Fibroblast of lung (primary cell): ENCODE data around the gene FAM3D. TPM values are rescaled to one million over a fixed set of nuclear protein-coding genes. Genes with fewer than 3 reads are reported as not detected.

Experiments
- DNase-seq, 2 donors: peaks; one replicate each; pipeline versions ENCODE4 v3.0.0 to v3.0.0-alpha.2; 2010; ENCODE audit warnings: low read depth in 2 of 2
- H2AFZ ChIP-seq: 2 replicates; pipeline ENCODE4 v1.5.1; 2012; ENCODE audit warnings: low read length, control low read depth, inconsistent platforms
- H3K27ac ChIP-seq: 2 replicates; pipeline ENCODE4 v1.5.1; 2011; ENCODE audit warnings: low read length, control low read depth; ENCODE audit not compliant: insufficient read depth
- H3K27me3 ChIP-seq: 2 replicates; pipeline ENCODE4 v1.5.1; 2011; ENCODE audit warnings: mild to moderate bottlenecking, low read length; ENCODE audit not compliant: control insufficient read depth, insufficient read depth
- H3K36me3 ChIP-seq: 2 replicates; pipeline ENCODE4 v1.5.1; 2011; ENCODE audit warnings: low read length; ENCODE audit not compliant: control insufficient read depth, insufficient read depth
- H3K4me1 ChIP-seq: 2 replicates; pipeline ENCODE4 v1.5.1; 2011; ENCODE audit warnings: low read length; ENCODE audit not compliant: control insufficient read depth, insufficient read depth; ENCODE audit errors: extremely low read depth
- H3K4me2 ChIP-seq: 2 replicates; pipeline ENCODE4 v1.5.1; 2011; ENCODE audit warnings: low read length, control low read depth; ENCODE audit not compliant: insufficient read depth; ENCODE audit errors: extremely low read depth
- H3K4me3 ChIP-seq, 4 experiments: fragments of 200-600 bp in 1 of 4; sonication (generic) in 1 of 4; replicated peaks in 1 of 4; 2 replicates each; pipeline ENCODE4 v1.5.1; 2011 to 2016; ENCODE audit warnings: low read length in 4 of 4, low read depth in 3 of 4, mild to moderate bottlenecking in 3 of 4, control low read depth in 2 of 4, inconsistent platforms in 1 of 4, mixed read lengths in 1 of 4; ENCODE audit not compliant: insufficient read depth in 1 of 4; ENCODE audit errors: control extremely low read depth in 1 of 4
- H3K79me2 ChIP-seq: 2 replicates; pipeline ENCODE4 v1.5.1; 2012; ENCODE audit warnings: mild to moderate bottlenecking, low read length, inconsistent platforms; ENCODE audit not compliant: control insufficient read depth, insufficient read depth
- H3K9ac ChIP-seq: 2 replicates; pipeline ENCODE4 v1.5.1; 2011; ENCODE audit warnings: mild to moderate bottlenecking, low read length, control low read depth; ENCODE audit not compliant: insufficient read depth
- H3K9me3 ChIP-seq: 2 replicates; pipeline ENCODE4 v1.5.1; 2012; ENCODE audit warnings: low read depth, low read length; ENCODE audit not compliant: control insufficient read depth, insufficient read depth
- H4K20me1 ChIP-seq: 2 replicates; pipeline ENCODE4 v1.5.1; 2011; ENCODE audit warnings: low read length; ENCODE audit not compliant: control insufficient read depth, insufficient read depth; ENCODE audit errors: extremely low read depth
- EZH2 ChIP-seq: IDR thresholded peaks from 2 replicates; pipeline ENCODE4 v1.5.1; 2012; ENCODE audit warnings: low read length, control low read depth, mild to moderate bottlenecking; ENCODE audit errors: missing control alignments
- polyA plus RNA-seq, 2 donors: library from polyadenylated mRNA; depleted of rRNA in 1 of 2; stranded (reverse) in 1 of 2; unstranded in 1 of 2; fragments of >200 nt; gene quantifications; 2 replicates each; pipeline ENCODE4 v1.2.1, GENCODE V29; 2011 to 2012; ENCODE audit warnings: missing spikeins in 1 of 2
- total RNA-seq: library from RNA; depleted of rRNA; stranded (reverse); fragments of >200 nt; gene quantifications from 2 replicates; pipeline ENCODE4 v1.2.1, GENCODE V29; 2014
- TF ChIP-seq, protein P1 (sequence below), 2 donors: IDR thresholded peaks in 1 of 2; conservative IDR thresholded peaks in 1 of 2; 1 replicate in 1 of 2; 2 replicates in 1 of 2; pipeline ENCODE4 v1.5.1; 2011 to 2012; ENCODE audit warnings: low read length in 2 of 2, control low read depth in 1 of 2, inconsistent platforms in 1 of 2, low read depth in 1 of 2, mild to moderate bottlenecking in 1 of 2

The FAM3D gene
- total and polyA plus RNA-seq, 2 donors (not counting 1 experiment from before 2014, with no cell fraction given), result not detected

DNA sequence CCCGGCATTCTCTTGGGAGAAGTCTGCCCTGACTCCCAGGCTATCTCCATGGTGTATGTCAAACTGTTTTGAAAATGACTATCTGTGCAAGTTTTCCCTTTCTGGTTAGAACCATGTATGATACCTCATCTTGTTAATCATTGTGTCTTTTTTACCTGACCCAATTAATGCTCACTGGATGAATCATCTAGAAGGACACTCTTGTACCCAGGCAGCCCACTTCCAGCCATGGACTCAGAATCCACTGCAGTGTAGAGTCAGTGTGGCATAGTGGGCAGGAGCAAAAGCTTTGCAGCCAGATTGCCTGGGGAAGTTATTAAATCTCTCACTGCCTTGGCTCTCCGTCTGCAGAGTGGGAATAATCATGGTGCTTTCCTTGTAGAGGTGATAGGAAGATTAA lies 1.2 kb downstream of the FAM3D start:
- TF ChIP-seq, protein P1, sequence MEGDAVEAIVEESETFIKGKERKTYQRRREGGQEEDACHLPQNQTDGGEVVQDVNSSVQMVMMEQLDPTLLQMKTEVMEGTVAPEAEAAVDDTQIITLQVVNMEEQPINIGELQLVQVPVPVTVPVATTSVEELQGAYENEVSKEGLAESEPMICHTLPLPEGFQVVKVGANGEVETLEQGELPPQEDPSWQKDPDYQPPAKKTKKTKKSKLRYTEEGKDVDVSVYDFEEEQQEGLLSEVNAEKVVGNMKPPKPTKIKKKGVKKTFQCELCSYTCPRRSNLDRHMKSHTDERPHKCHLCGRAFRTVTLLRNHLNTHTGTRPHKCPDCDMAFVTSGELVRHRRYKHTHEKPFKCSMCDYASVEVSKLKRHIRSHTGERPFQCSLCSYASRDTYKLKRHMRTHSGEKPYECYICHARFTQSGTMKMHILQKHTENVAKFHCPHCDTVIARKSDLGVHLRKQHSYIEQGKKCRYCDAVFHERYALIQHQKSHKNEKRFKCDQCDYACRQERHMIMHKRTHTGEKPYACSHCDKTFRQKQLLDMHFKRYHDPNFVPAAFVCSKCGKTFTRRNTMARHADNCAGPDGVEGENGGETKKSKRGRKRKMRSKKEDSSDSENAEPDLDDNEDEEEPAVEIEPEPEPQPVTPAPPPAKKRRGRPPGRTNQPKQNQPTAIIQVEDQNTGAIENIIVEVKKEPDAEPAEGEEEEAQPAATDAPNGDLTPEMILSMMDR (conservative IDR thresholded peaks at IDR 0.05 in 1 of 2, IDR thresholded peaks at IDR 0.05 in 1 of 2; ENCODE audit: low read depth in 1 of 2, low read length in 2 of 2), result no peak
- Histone ChIP-seq H3K9me3 (no peaks in the 10 kb centered on the region), H3K4me2 (no peak overlapping the region), H3K27me3 (peaks cover 3% of the 10 kb centered on the region), H4K20me1 (no peaks in the 10 kb centered on the region), H3K9ac (no peak overlapping the region), H3K4me1 (no peaks in the 10 kb centered on the region), H2AFZ (no peak overlapping the region), H3K36me3 (no peaks in the 10 kb centered on the region), H3K27ac (no peak overlapping the region), H3K79me2 (no peaks in the 10 kb centered on the region), H3K4me3 (no peak overlapping the region)
- no peak for DNase-seq

- TF ChIP-seq, protein P1 (conservative IDR thresholded peaks at IDR 0.05 in 1 of 2, IDR thresholded peaks at IDR 0.05 in 1 of 2; ENCODE audit: low read depth in 1 of 2, low read length in 2 of 2), result no peak
- no peak for TF ChIP-seq EZH2
These were observed 2.0 kb downstream of the FAM3D start for GRCh38 chr3:58664611-58665010.

DNA sequence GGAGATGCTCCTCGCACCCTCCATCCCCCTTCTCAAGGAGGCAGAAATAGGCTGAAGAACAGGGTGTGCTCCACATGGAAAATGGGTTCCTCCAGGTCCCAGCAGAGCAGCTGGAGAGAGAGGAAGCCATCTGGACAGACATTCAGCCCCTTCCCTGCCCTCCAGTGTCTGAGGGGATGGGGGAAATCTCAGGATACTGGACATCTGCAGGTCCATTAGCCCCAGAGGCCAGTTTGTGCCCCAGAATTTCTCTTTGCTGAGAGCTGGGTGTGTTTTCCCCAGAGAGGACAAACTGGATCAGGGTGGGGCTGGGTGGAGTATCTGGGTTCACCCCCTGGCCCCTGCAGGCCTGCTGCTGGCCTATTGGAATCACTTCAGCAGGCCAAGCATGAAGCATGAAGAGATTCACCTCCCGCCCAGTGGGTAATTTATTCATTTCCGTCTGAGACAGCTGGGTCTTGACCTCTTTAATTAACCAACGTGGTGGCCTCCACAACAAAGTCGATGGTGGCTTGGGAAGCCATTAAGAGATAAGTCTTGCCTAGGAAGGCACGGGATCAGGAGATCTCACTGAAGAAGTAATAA lies 4.6 kb downstream of the FAM3D start:
- Histone ChIP-seq H4K20me1 (no peaks in the 10 kb centered on the region), H3K27me3 (peaks cover 3% of the 10 kb centered on the region), H3K36me3 (no peaks in the 10 kb centered on the region), H3K9ac (no peak overlapping the region), H2AFZ (no peak overlapping the region), H3K4me3 (no peak overlapping the region), H3K79me2 (no peaks in the 10 kb centered on the region), H3K27ac (no peak overlapping the region), H3K9me3 (no peaks in the 10 kb centered on the region), H3K4me1 (no peaks in the 10 kb centered on the region), H3K4me2 (no peak overlapping the region)
- TF ChIP-seq EZH2, result no peak
- TF ChIP-seq, protein P1 (conservative IDR thresholded peaks at IDR 0.05 in 1 of 2, IDR thresholded peaks at IDR 0.05 in 1 of 2; ENCODE audit: low read depth in 1 of 2, low read length in 2 of 2), result no peak
- no peak for DNase-seq

More at GRCh38 chr3:58664611-58665010, 2.0 kb downstream of the FAM3D start:
- H3K4me1 ChIP-seq, result no peaks in the 10 kb centered on the region
- no peaks in the 10 kb centered on the region for H3K9me3 ChIP-seq
- peaks cover 3% of the 10 kb centered on the region for H3K27me3 ChIP-seq
- DNase-seq, result no peak
- no peak overlapping the region for H3K4me2 ChIP-seq
- no peaks in the 10 kb centered on the region for H3K36me3 ChIP-seq
- H3K4me3 ChIP-seq, result no peak overlapping the region
- H3K79me2 ChIP-seq, result no peaks in the 10 kb centered on the region
- H2AFZ ChIP-seq, result no peak overlapping the region
- H4K20me1 ChIP-seq, result no peaks in the 10 kb centered on the region
- H3K9ac ChIP-seq, result no peak overlapping the region
- no peak overlapping the region for H3K27ac ChIP-seq
